ENCODE measurements around the gene KRTDAP. TPM values are rescaled to one million over a fixed set of nuclear protein-coding genes. Genes with fewer than 3 reads are reported as not detected.

The KRTDAP gene
- total and polyA plus RNA-seq, 2 donors (not counting 3 experiments of a cell fraction or from before 2014, with no cell fraction given), result not detected

DNA sequence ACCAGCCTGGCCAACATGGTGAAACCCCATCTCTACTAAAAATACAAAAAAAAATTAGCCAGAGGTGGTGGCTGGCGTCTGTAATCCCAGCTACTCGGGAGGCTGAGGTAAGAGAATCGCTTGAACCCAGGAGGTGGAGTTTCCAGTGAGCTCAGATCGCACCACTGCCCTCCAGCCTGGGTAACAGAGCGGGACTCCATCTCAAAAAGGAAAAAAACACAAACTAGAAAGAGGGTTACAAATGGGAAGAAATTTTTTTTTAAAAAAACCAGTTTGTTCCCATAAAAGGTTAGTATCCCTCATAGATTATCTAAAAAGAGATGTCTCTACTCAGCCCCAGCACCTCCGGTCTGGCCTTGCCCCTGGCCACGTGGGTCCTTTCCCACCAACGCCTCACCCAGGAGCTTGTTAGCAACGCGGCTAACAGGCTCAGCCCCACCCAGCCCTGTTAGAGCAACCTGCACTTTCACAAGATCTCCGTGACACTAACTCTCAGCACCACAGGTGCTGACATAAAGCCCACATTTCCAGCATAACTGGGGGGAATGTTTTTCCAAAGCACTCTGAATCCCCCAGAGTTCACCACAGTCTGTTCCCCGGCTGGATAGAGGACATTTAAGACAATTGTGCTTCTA is 18.9 kb upstream of the KRTDAP start:
- Histone ChIP-seq H3K4me3 (replicated peaks in 1 of 3; ENCODE audit: insufficient read depth in 1 of 3, low read depth in 1 of 3, low read length in 3 of 3) (no peak overlapping the region), H3K36me3 (ENCODE audit: control insufficient read depth in 2 of 2, extremely low read depth in 1 of 2, insufficient read depth in 2 of 2, low read length in 2 of 2) (no peaks in the 10 kb centered on the region), H3K4me1 (ENCODE audit: control insufficient read depth, extremely low read depth, insufficient read depth, low read length) (no peaks in the 10 kb centered on the region), H3K9me1 (replicated peaks; ENCODE audit: control insufficient read depth, extremely low read depth, insufficient read depth, low read length) (no peaks in the 10 kb centered on the region), H3K4me2 (ENCODE audit: insufficient read depth, low read length) (no peak overlapping the region), H3K9ac (replicated peaks; ENCODE audit: extremely low read depth, insufficient read depth, low read length) (no peak overlapping the region), H2AFZ (ENCODE audit: low read depth, low read length) (no peak overlapping the region), H3K27me3 (ENCODE audit: control insufficient read depth in 2 of 2, insufficient read depth in 2 of 2, low read length in 2 of 2) (peaks cover 29 to 35% of the 10 kb centered on the region in 2 experiments), H3K27ac (ENCODE audit: insufficient read depth, low read depth, low read length) (no peak overlapping the region), H4K20me1 (replicated peaks; ENCODE audit: control insufficient read depth, extremely low read depth, insufficient read depth, low read length) (no peaks in the 10 kb centered on the region), H3K9me3 (replicated peaks; ENCODE audit: control insufficient read depth, insufficient read depth, low read length) (no peaks in the 10 kb centered on the region), H3K79me2 (ENCODE audit: control insufficient read depth, insufficient read depth, low read length) (no peaks in the 10 kb centered on the region)
- ChIA-PET POLR2A (no interaction called here), CTCF (interaction anchor here (0.9 to 4.0 kb wide), 10 partner anchors 8 to 311 kb away, joined by 3 to 28 read pairs (median 5); no protein-coding TSS in a partner anchor)
- BruUV-seq (replicated peaks), result no TSS peak
- no peak for TF ChIP-seq GATA2 (IDR thresholded peaks at IDR 0.05; ENCODE audit: insufficient read depth, insufficient read length, low read depth, low read length)
- no peak for TF ChIP-seq JUN (IDR thresholded peaks at IDR 0.05; ENCODE audit: borderline replicate concordance, insufficient read depth, insufficient read length, low read depth)
- TF ChIP-seq EZH2 (IDR thresholded peaks at IDR 0.05; ENCODE audit: borderline replicate concordance, low read depth, low read length, severe bottlenecking), result no peak
- TF ChIP-seq, protein P1, sequence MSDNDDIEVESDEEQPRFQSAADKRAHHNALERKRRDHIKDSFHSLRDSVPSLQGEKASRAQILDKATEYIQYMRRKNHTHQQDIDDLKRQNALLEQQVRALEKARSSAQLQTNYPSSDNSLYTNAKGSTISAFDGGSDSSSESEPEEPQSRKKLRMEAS (IDR thresholded peaks at IDR 0.05; ENCODE audit: insufficient read depth, insufficient read length), result no peak
- TF ChIP-seq MYC (IDR thresholded peaks at IDR 0.05; ENCODE audit: low read depth, low read length), result no peak
- no peak for TF ChIP-seq POLR2AphosphoS5 (IDR thresholded peaks at IDR 0.05; ENCODE audit: insufficient read depth, low read depth, low read length)
- TF ChIP-seq, protein P2, sequence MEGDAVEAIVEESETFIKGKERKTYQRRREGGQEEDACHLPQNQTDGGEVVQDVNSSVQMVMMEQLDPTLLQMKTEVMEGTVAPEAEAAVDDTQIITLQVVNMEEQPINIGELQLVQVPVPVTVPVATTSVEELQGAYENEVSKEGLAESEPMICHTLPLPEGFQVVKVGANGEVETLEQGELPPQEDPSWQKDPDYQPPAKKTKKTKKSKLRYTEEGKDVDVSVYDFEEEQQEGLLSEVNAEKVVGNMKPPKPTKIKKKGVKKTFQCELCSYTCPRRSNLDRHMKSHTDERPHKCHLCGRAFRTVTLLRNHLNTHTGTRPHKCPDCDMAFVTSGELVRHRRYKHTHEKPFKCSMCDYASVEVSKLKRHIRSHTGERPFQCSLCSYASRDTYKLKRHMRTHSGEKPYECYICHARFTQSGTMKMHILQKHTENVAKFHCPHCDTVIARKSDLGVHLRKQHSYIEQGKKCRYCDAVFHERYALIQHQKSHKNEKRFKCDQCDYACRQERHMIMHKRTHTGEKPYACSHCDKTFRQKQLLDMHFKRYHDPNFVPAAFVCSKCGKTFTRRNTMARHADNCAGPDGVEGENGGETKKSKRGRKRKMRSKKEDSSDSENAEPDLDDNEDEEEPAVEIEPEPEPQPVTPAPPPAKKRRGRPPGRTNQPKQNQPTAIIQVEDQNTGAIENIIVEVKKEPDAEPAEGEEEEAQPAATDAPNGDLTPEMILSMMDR (IDR thresholded peaks at IDR 0.05; ENCODE audit: extremely low read depth in 1 of 2, insufficient read depth in 1 of 2, low read depth in 1 of 2, low read length in 2 of 2), result no peak
- no peak for TF ChIP-seq FOS (IDR thresholded peaks at IDR 0.05; ENCODE audit: borderline replicate concordance, insufficient read depth, low read length)
- no peak for TF ChIP-seq POLR2A (IDR thresholded peaks at IDR 0.05; ENCODE audit: low read depth, low read length)
- intact Hi-C loops (cut with micrococcal nuclease) (no loop called here), dilution Hi-C loops (cut with MboI; ENCODE audit: extremely low pct_ligation_motif_present, low sequenced_read_pairs) (no loop called here)
- FAIRE-seq, result no peak
- DNase-seq (ENCODE audit: low read depth, low spot score), result no peak
